HG02852 (cell line): ENCODE measurements around the gene RPL15.
A peak's percentile ranks its signal among the peaks of the same experiment; 100 is the strongest.
"Not testable (repeated sequence)": the region's sequence is repeated elsewhere in the genome, so short reads cannot be mapped to it uniquely, and the experiment has no call there.

Experiments used
- ATAC-seq: cut with Tn5 transposase; IDR thresholded peaks from one replicate; pipeline ENCODE4 v1.9.1; 2021; ENCODE audit warnings: mild to moderate bottlenecking, moderate library complexity; ENCODE audit not compliant: unreplicated experiment

The RPL15 gene

GRCh38 chr3:23889386-23889785, 27.5 kb upstream of the RPL15 start:
- no peak for ATAC-seq

- no peak for ATAC-seq
These were observed 27.0 kb upstream of the RPL15 start for GRCh38 chr3:23889950-23890349.

DNA sequence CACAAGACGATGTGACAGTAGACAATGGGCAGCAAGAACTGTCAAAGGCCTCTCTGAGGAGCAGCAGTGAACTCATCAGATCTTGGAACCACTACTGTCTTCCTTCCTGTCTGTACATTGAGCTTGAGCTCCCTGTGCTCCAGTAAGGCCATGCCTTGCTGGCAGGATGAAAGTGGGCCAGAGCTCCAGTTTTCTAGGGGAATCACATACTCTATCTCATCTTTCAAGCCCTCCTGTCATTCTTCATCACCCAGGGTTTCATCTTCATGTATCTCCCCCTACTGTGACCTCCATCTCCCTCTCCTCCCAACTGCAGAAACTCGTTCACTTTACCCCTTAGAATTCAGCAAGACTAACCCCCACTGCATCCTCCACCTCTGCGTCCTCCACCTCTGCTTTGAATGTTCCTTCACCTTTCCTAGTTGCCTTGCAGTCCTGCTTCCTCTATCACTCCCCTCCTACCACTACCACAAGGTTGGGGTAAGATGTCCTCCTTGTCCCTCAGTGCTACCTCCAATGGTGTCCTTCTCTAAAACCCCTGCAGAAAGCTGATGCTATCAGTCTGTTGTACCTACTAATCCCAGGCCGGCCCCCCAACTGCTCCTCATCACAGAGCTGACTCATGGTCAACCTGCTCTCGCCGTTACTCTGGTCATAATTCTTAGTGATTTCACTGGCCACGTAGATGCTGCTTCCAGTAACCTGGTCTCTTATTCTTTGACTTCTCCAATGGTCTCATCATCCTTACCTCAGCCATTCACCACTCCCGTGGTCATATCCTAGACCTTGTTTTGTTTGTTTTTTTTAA, 22.5 kb upstream of the RPL15 start:
- no peak for ATAC-seq

DNA sequence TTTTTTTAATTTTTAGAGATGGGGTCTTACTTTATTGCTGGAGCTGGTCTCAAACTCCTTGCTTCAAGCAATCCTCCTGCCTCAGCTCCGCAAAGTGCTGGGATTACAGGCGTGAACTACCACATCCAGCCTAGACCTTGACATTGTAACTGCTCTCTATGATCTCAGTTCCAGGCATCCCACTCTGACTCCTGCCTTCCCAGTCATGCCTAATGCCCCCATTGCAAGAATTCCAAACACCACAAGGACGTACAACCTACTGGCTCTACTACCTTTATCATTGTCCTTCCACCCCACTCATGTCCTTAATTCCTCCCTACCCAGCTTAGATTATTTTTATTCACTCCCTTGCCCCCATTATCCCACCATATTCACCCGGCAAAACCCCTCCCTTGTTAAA, 21.8 kb upstream of the RPL15 start:
- no peak for ATAC-seq

GRCh38 chr3:23900744-23901143, 16.2 kb upstream of the RPL15 start:
- no peak for ATAC-seq

- ATAC-seq: no peak
These were observed 12.4 kb upstream of the RPL15 start for GRCh38 chr3:23904545-23904944.

GRCh38 chr3:23909341-23909740, 7.6 kb upstream of the RPL15 start:
- ATAC-seq: no peak

DNA sequence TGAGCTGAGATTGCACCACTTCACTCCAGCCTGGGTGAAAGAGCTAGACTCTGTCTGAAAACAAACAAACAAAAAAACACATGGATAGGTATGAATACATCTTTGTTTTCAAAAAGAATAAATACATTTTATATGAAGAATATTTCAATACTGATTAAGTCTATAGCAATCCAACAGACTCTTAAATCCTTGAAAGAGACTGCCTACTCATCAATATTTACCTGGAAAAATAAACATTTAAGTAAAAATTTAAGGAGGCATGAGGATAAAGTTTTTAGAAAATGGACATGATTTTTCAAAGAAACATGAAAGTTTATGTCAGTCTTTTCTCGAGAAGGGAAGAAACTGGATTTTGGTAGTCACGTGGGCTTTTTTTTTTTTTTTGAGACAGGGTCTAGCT, 5.5 kb upstream of the RPL15 start:
- no peak for ATAC-seq

GRCh38 chr3:23912335-23912734, 4.6 kb upstream of the RPL15 start:
- not testable (repeated sequence) for ATAC-seq

DNA sequence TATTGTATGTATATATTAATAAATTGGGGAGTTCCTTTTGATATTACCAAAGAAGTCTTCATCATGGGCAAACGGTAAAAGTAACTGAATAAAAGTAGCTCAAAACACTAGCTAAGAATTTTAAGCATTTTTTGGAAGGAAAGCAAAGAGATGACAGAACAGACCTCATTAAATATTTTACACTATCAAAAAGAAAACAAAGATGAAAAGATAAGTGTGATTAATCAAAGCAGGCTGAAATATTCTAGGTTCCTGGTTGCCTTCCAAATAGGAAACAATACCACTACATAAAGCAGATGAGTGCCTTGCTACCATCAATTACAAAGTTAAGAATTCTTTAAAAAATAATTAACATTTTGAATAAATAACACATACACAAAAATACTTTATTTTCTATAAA, 3.8 kb upstream of the RPL15 start:
- ATAC-seq: no peak

GRCh38 chr3:23913873-23914743, 2.8 kb upstream of the RPL15 start:
- no peak for ATAC-seq

DNA sequence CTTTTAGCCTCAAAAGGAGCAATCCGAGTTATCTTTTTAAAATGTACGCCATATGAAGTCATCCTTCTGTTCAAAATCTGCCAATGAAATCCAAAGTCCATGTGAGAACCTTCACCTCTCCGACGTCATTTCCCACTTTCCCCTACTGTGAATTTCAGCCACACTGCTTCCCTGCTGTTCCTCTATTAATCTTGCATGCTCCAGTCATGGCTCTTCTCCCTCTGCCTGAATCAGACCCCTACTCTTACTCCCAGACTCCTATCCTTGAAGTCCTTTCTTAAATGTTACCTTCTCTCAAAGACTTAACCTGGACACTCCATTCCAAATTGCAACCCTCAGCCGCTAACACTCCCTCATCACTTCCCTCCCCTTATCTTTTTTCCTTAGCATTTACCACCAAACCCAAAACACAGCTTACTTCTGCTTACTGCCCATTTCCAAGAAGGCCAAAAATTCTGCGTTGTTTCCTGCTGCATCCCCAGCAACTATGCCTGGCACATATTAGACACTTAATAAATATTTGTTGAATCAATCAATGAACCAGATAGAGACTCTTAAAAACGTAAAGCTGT, 1.3 kb upstream of the RPL15 start:
- no peak for ATAC-seq

DNA sequence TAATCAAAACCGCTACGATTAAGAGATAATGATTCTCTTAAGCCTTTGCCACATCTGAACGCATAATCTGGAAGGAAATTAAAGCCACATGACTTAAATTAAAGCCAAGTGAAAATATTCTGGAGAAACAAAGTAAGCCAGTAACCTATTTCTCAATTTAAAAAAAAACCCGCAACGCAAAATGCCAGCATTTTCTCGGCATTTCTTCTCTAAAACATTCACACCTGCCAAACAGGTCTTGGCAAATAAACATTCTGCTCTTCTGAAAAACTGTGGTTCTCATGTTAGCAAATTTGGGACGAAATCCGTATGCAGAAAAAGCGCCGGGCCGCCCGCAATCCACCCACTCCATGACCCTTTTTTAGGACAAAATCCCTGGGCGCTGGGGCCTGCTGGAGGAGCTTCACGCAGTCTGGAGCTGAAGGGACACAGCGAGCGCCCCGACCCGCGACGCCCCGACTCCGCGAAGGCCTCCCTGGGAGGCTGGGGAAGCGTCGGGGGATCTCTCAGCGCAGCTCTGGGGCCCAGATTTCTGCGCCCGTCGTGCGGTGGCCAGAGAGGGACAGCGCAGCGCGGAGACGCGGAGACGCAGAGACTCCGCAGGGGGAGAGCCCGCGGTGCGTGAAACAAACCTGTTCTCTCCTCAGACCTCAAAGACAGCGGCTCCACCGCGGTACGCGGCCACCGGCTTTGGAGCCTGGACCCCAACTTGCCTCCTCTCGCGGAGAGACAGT, 613 bp upstream of the RPL15 start:
- peak; percentile 39 for ATAC-seq

GRCh38 chr3:23917679-23918303, 859 bp downstream of the RPL15 start:
- ATAC-seq: not testable (repeated sequence)

DNA sequence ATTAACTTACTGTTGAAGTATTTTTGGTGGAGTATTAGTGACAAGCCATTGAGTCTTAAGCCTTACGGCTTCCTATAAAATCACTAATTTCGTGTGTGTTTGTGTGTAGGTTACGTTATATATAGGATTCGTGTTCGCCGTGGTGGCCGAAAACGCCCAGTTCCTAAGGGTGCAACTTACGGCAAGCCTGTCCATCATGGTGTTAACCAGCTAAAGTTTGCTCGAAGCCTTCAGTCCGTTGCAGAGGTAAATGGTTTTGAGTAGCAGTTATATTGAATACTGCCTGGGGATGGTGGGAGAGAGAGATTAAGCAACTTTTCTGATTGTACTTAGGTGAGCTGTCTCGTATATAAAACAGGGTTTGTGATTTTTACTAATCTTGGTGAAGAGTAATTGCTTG, 1.4 kb downstream of the RPL15 start:
- not testable (repeated sequence) for ATAC-seq

DNA sequence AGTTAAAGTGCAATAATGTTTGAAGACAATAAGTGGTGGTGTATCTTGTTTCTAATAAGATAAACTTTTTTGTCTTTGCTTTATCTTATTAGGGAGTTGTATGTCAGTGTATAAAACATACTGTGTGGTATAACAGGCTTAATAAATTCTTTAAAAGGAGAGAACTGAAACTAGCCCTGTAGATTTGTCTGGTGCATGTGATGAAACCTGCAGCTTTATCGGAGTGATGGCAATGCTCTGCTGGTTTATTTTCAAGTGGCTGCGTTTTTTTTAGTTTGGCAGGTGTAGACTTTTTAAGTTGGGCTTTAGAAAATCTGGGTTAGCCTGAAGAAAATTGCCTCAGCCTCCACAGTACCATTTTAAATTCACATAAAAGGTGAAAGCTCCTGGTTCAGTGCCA, 2.7 kb downstream of the RPL15 start:
- ATAC-seq: no peak

GRCh38 chr3:23920151-23920655, 3.3 kb downstream of the RPL15 start:
- no peak for ATAC-seq

DNA sequence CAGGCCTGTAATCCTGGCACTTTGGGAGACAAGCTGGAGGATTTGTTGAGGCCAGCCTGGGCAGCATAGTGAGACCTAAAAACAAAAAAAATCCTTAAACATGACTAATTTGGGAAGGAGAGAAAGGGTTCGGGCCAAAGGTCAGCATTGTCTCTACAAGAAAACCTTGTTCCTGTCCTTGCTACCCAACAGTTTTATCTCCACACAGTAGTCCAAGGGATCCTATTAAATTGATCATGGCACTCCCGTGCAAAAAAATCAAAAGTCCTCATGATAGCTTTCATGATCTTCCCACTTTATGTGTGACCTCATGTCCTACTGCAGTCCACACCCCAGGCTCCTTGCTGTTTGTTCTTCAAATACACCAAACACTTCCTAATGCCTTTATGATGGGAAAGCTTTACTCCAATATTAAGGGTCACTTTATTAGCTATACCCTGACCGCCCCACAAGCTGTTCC, 4.2 kb downstream of the RPL15 start:
- no peak for ATAC-seq

GRCh38 chr3:23923786-23924185, 6.9 kb downstream of the RPL15 start:
- no peak for ATAC-seq

- ATAC-seq: no peak
These were observed 9.3 kb downstream of the RPL15 start for GRCh38 chr3:23926246-23926645.
